GM19463 (cell line): ENCODE measurements around the gene RNASE4.
"Not testable (repeated sequence)": the region's sequence is repeated elsewhere in the genome, so short reads cannot be mapped to it uniquely, and the experiment has no call there.

Experiments used
- ATAC-seq: cut with Tn5 transposase; IDR thresholded peaks from one replicate; pipeline ENCODE4 v1.9.1; 2021; ENCODE audit warnings: mild to moderate bottlenecking, moderate library complexity; ENCODE audit not compliant: unreplicated experiment

RNASE4 gene

DNA sequence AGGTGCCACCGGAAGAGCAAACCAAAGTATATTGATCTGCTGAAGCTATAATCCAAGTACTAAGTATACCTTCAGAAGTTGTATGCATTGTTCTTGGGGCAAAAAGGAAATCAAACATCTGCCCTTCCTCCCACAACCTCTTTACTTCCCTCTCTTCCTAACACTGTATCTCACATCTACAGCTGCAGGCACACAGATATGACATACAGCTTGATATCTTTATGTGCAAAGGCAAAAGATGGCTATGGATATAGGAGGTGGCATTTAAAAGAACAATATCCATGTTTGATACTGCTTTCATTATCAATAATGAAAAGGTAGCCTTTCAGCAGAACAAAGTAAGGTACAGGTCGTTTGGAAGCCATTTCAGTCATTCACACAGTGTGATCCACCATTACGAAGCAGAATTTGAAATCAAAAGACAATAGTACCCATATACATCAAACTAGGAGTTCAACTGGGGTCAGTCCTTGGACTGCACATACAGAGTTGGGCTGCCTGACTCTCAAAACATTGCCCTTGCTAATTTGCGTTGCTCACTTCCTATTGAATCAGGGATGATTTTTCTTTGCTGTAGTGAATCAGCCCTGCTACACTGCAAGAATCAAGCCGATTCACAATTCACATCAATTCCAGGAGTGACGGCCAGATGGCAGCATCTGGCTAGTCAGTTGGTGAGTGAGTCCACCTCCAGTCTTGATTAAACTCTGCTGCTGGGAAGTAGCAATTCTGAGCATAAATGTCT, 13.1 kb downstream of the RNASE4 start:
- ATAC-seq, result peak; percentile 45

DNA sequence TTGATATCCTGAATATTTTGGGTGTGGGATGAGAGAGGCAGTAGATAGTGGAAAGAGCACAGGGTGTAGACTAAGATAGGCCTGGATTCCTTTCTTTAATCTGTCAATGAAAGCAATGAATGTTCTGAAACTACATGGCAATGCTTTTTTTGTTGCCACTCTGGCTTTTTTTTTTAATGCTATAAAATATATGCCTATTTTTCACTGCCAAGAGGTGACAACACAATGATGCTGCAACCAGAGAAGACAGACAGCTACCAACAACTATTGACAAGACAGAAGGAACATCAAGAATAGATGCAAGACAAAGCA, 13.6 kb downstream of the RNASE4 start:
- no peak for ATAC-seq

DNA sequence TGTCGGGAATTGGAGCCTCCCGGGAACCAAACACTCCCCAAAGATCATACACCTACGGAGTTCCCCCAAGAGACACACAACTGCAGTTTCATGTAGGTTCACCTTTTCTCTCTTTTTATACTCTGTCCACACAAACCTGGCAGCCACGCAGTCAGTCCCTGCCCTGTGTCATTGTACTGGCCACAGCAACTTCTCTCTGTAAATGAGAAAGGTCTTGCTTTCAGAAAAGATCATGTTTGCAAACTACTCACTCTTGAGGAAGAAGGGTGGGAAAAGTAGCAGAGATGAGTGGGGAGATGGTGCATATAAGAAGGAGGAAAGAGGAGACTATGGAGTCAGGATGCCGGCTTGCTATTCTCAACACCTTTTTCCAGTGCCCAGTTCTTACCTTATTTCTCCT, 14.6 kb downstream of the RNASE4 start:
- ATAC-seq, result no peak

DNA sequence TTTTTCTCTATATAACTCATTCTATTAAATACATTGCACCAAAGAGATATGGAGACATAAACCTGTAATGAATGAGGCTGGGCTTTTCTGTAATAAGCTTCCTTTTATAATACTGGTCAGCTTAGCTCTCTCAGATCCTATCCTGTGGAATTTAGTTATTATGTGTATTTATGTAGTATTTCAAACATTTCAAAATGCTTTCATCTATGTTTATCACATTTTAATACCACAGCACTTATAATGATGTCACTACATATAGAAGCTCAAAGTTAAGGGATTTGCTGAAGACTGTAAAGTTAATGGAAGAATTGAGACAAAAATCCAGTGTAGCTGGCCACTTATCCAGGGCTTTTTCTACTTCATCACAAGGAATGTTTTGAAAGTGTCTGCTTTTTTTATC, 15.6 kb downstream of the RNASE4 start:
- ATAC-seq, result no peak

DNA sequence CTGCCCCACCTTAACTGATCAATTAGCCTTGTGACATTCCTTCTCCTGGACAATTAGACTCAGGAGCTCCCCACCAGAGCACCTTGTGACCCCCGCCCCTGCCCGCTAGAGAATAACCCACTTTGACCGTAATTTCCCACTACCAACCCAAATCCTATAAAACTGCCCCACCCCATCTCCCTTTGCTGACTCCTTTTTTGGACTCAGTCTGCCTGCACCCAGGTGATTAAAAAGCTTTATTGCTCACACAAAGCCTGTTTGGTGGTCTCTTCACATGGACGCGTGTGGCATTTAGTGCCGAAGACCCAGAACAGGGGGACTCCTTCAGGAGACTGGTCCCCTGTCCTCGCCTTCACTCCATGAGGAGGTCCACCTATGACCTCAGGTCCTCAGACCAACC, 16.6 kb downstream of the RNASE4 start:
- not testable (repeated sequence) for ATAC-seq

DNA sequence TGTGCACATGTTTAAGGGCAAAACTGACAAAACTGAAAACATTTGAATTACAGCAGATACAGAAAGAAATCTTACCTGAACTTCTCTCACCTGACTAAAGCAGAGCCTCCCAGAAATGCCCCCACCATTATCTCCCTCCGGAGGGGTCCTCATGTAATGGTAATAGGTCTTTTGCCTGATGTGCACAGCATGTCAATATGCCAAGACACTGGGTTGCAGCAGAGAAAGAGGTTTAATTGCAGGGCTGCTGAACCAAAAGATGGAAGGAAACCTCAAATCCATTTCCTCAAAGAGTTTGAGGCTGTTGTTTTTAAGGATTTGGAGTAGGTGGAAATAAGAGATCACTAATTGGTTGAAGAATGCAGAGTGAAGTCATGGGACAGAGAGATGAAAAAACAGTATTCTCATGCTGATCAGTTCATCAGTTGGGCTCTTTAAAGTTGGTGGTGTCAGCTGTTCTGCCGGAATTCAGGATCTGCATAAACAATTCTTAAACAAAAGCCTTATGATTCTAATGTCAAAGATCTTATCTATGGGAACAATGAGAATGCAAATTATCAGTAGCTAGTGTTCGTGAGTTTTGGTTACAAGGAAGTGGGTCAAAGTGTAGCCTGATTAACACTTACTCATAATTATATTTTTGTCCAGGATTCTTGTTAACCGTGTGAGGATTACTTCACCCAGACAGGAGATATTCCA, 22.4 kb downstream of the RNASE4 start:
- no peak for ATAC-seq

DNA sequence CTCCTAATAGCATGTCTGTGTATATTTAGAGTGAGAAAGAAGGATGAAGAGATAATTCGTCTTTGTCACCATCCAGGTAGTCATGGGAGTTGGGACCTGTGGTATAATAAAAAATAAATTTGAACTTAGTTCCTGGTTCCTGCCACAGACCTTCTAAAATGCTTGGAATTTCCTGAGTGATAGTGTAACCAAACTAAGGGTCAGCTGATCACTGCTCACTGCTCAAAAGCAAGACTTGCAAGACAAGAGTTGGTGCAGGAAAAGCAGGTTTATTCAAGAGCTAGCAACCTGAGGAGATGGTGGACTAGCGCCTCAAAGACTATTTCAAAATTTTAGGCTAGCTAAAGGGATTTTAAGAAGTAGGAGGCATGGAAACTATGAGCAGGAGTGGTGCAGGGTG, 23.3 kb downstream of the RNASE4 start:
- no peak for ATAC-seq

DNA sequence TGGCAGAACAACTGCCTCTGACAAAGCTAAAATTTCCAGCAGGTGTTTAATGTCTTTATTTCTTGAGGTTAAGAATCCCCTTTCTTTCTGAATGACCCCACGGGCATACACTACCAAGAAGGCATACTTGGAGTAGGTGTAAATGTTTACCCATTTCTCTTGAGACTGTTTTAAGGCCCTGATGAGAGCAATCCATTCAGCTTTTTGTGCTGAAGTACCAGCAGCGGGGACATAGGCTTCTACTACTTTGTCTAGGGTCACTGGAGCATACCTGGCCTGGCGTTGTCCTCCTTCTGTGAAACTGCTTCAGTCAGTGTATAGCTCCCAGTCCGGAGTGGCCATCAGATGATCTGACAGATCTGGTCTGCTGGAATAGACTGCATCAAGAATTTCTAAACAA, 26.9 kb downstream of the RNASE4 start:
- no peak for ATAC-seq

DNA sequence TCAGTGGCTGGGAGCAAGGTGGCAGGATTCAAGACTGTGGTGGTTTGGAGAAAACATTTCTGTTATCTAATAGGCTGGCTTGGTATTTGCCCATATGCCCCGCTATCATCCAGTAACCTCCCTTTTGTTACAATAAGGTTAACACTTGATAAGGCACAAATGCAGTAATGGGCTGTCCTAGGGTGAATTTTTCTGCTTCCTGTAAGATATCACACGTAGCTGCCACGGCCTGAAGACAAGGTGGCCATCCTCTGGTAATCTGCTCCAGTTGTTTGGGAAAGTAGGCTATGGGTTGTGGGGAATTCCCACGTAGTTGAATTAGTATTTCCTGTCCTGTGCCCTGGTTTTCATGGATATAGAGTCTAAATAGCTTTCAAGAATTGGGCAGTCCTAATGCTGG, 27.3 kb downstream of the RNASE4 start:
- no peak for ATAC-seq

DNA sequence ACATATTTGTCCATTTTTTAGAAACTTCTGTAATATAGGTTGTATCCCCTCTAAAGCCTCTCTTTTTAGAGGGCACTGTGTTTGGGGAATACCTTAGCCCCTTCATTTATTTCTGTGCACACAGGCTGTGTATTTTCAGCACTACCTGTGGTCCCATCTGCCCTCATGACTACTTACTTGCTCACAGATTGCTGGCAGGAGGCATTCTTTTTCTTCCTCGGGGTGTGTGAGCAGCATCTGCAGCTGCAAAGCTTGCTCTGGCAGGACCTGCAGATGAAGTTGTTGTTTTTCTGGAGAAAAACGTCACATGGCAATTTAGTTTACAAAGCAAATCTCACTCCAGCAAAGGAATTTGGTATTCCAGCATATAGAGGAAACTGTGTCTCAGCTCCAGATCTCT, 28.5 kb downstream of the RNASE4 start:
- no peak for ATAC-seq

DNA sequence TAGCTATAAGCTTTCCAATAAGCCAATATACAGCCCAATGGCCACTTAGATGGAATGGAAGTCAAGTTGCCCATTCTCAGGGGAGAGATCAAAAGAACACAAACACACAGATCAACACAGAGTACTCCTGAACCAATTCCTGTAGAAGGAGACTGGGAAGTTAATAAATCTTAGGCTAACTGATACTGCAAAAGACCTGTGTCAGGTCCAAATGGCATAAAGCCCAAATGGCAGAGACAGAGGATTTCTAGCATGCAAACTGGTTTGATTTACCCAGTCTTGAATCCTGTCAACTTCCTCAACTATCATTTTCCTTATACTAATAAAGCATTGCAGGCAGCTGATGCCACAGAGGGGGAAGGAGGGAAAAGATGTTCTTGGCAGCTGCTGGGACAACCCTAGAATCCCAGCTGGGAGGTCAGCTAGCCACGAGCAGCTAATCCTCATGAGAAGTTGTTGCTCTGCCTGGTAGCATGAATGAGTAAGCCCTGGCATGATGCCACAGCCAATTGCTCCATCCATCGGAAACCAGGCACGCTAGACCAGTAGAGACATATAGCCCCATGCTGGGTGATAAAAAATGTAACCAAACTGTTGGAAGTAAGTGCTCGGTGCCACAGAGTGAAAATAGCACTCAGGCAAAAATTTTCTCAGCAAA, 30.4 kb downstream of the RNASE4 start:
- ATAC-seq, result no peak

DNA sequence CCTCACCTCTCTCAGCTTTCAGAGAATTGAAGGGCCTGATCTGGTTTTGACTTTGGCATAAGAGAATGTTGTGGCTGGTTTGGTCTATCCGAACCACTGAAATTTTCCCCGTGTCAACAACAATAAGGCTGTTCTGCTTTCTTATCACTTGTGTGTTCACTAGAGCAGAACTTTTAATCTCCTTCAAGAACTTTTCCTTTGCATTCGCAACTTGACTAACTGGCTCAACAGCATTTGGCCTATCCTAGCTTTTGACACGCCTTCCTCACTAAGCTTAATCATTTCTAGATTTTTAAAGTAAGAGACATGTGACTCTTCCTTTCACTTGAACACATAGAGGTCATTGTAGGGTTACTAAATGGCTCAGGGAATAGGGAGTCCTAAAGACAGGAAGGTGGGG, 35.4 kb downstream of the RNASE4 start:
- ATAC-seq, result no peak

DNA sequence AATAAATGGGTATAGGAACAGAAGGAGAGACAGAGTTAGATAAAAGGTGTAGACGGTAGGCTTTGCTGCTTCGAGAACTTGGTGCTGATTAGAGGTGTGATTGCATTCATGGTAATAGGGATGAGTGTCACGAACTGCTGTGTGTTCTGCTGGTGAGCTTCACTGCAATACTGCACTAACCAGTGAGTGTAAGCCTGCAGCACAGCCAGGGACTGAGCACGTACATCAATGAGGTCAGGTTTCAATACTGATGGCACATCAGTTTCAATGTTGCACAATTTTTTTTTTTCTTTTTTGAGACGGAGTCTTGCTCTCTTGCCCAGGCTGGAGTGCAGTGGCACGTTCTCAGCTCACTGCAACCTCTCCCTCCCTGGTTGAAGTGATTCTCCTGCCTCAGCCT, 36.4 kb downstream of the RNASE4 start:
- ATAC-seq, result no peak

DNA sequence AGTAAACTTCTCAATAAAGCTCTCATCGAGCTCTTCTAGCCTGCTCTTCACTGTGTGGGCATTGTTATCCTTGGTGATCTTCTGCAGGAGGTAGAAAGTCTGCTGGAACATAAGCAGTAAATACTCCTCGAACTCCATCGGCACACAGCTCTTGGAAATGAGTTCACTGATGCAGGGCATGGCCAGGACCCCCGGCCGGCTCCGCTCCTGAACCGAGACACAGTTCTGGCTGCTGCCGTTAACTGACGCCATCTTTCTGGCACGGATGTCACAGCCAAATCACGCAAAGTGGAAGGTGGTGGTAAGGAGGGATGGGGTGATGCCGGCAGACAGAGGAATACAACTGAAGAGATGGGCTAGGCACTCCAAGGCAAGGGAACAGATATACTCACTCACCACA, 37.7 kb downstream of the RNASE4 start:
- no peak for ATAC-seq

DNA sequence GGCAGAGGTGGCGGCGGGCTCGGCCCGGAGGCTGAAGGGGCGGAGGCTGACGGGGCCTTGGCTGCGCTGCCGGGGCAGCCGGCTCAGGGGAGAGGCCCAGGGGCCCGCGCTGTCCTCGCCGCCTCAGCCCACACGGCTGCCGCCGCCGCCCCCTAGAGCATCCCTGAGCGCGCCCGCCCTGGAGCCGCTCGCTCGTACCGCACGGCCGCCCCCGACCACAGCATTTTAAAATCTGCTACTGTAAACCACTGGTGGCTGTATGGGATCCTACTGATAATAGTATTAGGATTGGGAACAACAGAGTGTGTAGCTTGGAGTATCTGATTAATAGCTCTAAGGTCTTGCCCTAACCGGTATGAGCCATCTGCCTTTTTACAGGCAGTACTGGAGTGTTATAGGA, 39.1 kb downstream of the RNASE4 start:
- no peak for ATAC-seq

DNA sequence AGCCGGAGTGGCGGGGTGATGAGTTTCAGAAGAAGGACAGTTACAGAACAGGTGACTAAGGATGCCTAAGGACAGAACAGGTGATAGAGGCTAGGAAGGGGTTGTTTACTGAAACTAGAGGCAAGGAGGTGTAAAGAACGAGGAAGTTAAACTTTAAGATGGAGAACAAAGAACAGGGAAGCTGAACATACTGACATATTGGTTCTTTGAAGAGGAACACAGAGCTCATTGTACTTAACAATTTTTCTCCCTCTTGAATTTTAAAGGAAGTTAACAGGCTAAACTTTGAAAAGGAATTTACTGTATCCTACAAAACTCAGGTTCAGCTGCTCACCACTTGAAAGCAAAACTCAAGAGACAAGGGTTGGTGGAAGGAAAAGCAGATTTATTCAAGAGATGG, 41.8 kb downstream of the RNASE4 start:
- ATAC-seq, result not testable (repeated sequence)

DNA sequence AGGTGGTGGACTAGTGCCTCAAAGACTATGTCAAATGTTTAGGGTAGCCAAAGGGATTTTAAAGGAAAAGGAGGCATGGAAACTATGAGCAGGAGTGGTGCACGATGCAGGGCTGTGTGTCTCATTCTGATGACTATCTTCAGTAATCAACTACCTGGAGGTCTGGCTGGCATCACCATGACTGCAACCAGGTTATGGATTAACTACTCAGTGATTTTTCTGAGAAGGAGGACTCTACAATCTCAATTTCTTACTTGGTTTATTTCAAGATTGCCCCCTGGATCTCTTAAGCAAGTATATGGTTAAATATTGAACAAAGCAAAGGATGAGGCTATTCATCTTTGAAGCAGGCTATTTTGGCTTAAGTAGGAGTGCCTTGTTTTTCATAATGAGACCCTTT, 42.2 kb downstream of the RNASE4 start:
- no peak for ATAC-seq

DNA sequence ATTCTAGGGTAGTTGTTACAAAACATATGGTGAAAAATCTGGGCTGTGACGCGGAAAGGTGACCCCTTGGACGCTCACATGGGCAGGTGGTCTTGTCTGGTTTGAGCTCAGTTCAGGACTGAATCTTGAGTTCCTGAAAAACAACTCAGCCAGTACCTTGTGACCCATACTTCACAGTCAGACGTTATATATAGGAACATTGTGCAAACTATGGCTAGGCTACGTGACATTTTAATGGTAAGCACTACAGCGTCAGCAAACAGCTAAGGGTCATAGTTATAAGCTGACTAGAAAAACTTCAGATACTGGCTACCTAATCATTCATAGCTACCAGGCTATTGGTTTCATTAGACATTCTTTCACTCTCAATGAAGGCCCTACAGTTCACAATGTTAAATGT, 46.5 kb downstream of the RNASE4 start:
- ATAC-seq, result no peak

DNA sequence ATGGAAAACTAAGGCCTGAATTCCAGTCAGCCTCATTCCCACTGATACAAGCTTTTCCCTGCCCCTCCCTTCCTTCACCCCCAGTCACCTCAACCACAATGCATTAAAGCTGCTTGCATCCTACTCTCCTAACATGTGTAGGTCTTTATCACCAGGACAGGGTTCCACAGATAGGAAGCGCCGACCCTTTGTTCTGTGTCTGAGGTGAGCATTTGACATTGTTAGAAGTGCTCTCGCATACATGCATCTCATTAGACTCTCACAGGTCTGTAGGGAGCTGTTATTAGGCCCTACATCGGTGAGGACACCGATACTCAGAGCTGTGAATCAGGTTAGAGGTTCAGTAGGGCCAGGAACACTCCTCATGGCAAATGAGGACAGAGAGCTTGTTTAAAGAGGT, 48.1 kb downstream of the RNASE4 start:
- ATAC-seq, result no peak

DNA sequence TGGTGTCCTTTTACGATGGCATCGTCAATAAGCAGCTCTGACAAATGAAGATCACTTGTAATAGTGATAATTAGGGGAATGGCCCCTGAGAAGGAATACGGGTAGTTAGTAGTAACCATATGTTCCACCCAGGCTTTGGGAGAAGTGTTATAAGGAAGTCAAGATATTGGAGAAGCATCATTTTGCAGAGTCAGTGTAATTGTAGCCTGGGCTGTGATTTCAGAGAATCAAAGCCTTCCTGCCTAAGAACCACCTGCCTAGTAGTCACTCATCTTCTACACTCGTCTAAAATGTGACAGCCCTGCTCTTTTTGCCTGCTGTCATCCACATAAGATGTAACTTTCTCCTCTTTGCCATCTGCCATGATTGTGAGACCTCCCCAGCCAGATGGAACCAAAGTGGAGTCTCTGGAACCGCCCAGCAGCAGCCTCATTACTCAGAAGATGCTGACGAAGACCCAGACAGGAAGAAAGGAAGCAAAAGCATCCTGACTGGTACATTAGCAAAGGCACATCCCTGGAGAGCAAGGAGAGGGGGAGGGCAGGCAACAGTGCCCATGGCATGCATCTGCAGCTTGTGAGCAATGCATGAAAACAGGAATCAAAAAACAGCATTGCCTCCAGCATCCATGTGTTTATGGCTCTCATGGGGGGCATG, 48.7 kb downstream of the RNASE4 start:
- ATAC-seq, result no peak

DNA sequence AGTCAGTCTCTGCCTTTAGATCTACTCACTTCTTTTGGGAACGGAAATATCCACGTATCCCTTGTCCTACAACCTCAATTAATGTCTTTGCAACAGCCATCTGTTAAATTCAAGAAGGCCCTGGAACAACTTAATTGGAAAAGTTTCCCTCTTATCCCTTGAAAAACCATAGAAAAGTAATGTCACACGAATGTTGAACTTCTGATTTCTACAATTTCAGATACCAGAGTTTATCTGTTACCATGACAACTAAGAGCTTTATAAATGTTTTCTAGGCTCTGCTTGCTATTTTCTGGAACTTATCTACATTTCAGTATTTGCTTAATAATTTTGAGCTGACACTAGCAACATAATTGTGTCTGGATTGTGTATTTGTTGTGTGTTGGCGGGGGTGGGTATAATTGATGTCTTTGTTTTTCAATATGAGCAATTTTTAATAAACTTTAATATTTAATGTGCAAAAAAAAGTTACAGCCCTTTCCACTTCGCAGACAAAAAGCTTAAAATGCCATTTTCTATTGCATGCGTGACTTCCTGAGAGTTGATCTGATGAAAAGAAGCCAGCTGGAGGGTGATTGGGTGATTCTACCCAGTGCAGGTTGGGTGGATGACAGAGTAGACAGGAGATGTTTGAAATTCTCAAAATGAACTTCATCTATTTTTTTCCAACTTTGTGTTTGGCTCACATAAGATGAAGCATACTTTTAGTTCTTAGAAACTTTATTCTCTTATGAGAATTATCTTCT, 49.5 kb downstream of the RNASE4 start:
- no peak for ATAC-seq
